Thyroid gland (tissue), 4 donors: ENCODE data around the gene IZUMO4.

Source experiments
- POLR2A ChIP-seq, 2 donors: fragments of 450-650 bp; IDR thresholded peaks; one replicate each; pipeline ENCODE4 v1.6.1; 2017; ENCODE audit warnings: antibody characterized with exemption in 2 of 2, mild to moderate bottlenecking in 2 of 2, moderate library complexity in 1 of 2
- TF ChIP-seq, protein P1 (sequence below), 6 experiments: fragments of 200-600 bp in 3 of 6; fragments of 450-650 bp in 3 of 6; sonication (generic) in 3 of 6; IDR thresholded peaks; one replicate each; pipeline ENCODE4 v1.5.1; 2016 to 2019; ENCODE audit warnings: antibody characterized with exemption in 6 of 6, mild to moderate bottlenecking in 2 of 6, inconsistent platforms in 1 of 6, moderate library complexity in 1 of 6

GRCh38 chr19:2049741-2050348, 46.9 kb upstream of the IZUMO4 start:
- TF ChIP-seq, protein P1, sequence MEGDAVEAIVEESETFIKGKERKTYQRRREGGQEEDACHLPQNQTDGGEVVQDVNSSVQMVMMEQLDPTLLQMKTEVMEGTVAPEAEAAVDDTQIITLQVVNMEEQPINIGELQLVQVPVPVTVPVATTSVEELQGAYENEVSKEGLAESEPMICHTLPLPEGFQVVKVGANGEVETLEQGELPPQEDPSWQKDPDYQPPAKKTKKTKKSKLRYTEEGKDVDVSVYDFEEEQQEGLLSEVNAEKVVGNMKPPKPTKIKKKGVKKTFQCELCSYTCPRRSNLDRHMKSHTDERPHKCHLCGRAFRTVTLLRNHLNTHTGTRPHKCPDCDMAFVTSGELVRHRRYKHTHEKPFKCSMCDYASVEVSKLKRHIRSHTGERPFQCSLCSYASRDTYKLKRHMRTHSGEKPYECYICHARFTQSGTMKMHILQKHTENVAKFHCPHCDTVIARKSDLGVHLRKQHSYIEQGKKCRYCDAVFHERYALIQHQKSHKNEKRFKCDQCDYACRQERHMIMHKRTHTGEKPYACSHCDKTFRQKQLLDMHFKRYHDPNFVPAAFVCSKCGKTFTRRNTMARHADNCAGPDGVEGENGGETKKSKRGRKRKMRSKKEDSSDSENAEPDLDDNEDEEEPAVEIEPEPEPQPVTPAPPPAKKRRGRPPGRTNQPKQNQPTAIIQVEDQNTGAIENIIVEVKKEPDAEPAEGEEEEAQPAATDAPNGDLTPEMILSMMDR (IDR thresholded peaks at IDR 0.05): no peak
- TF ChIP-seq POLR2A (IDR thresholded peaks at IDR 0.05): peak; percentile 87 to 91
